HG03060 (cell line): ENCODE results near the gene NBEAL2.

Experiments
- ATAC-seq: cut with Tn5 transposase; IDR thresholded peaks from one replicate; pipeline ENCODE4 v1.9.1; 2021; ENCODE audit warnings: low read depth, moderate number of reproducible peaks; ENCODE audit not compliant: unreplicated experiment

The NBEAL2 gene

GRCh38 chr3:46984591-46985459, 5.4 kb downstream of the NBEAL2 start:
- no peak for ATAC-seq

GRCh38 chr3:46985588-46985987, 6.1 kb downstream of the NBEAL2 start:
- ATAC-seq = no peak

- ATAC-seq = no peak
Measured at GRCh38 chr3:46986055-46986730, 6.7 kb downstream of the NBEAL2 start.

GRCh38 chr3:46986782-46987310, 7.4 kb downstream of the NBEAL2 start:
- ATAC-seq = no peak

GRCh38 chr3:46987319-46987742, 7.9 kb downstream of the NBEAL2 start:
- ATAC-seq = no peak

- ATAC-seq = no peak
Measured at GRCh38 chr3:46987743-46988401, 8.4 kb downstream of the NBEAL2 start.

GRCh38 chr3:46988616-46989015, 9.2 kb downstream of the NBEAL2 start:
- ATAC-seq = no peak

- ATAC-seq = no peak
Measured at GRCh38 chr3:46989146-46989810, 9.8 kb downstream of the NBEAL2 start.

GRCh38 chr3:46990573-46991374, 11.3 kb downstream of the NBEAL2 start:
- no peak for ATAC-seq

- ATAC-seq = no peak
Measured at GRCh38 chr3:46991406-46992165, 12.1 kb downstream of the NBEAL2 start.

- ATAC-seq = no peak
Measured at GRCh38 chr3:46992231-46992630, 12.8 kb downstream of the NBEAL2 start.

GRCh38 chr3:46993292-46993691, 13.8 kb downstream of the NBEAL2 start:
- no peak for ATAC-seq

- ATAC-seq = no peak
Measured at GRCh38 chr3:46993986-46994385, 14.5 kb downstream of the NBEAL2 start.

GRCh38 chr3:46994801-46995731, 15.6 kb downstream of the NBEAL2 start:
- no peak for ATAC-seq

GRCh38 chr3:46995901-46996562, 16.6 kb downstream of the NBEAL2 start:
- ATAC-seq = no peak

GRCh38 chr3:46996689-46997452, 17.4 kb downstream of the NBEAL2 start:
- ATAC-seq = no peak
